Stimulated activated CD8-positive, alpha-beta memory T cell treated with anti-CD3 and anti-CD28 coated beads, Interleukin-15, amount 100 ng/mL, for 4 hours (primary cell): ENCODE data around the gene CCDC73.
"Not testable (repeated sequence)": the region's sequence is repeated elsewhere in the genome, so short reads cannot be mapped to it uniquely, and the experiment has no call there.

Experiments
- DNase-seq, 2 donors: peaks; one replicate each; pipeline ENCODE4 v3.0.0-alpha.2; 2020; ENCODE audit warnings: low read depth in 2 of 2

Gene CCDC73

GRCh38 chr11:32705309-32706033 lies 89.0 kb downstream of the CCDC73 start:
- DNase-seq: no peak

GRCh38 chr11:32704775-32705174 lies 89.7 kb downstream of the CCDC73 start:
- DNase-seq: no peak

- DNase-seq: no peak
These were observed 90.2 kb downstream of the CCDC73 start for GRCh38 chr11:32704261-32704660.

- no peak for DNase-seq
These were observed 92.8 kb downstream of the CCDC73 start for GRCh38 chr11:32701616-32702015.

GRCh38 chr11:32698579-32698978 lies 95.9 kb downstream of the CCDC73 start:
- DNase-seq: no peak

GRCh38 chr11:32671051-32671450 lies 123.4 kb downstream of the CCDC73 start:
- no peak for DNase-seq

- DNase-seq: no peak
These were observed 134.8 kb downstream of the CCDC73 start for GRCh38 chr11:32659672-32660071.

- no peak for DNase-seq
These were observed 135.6 kb downstream of the CCDC73 start for GRCh38 chr11:32658639-32659406.

- no peak for DNase-seq
These were observed 150.9 kb downstream of the CCDC73 start for GRCh38 chr11:32643526-32643925.

- no peak for DNase-seq
These were observed 153.1 kb downstream of the CCDC73 start for GRCh38 chr11:32641361-32641760.

- DNase-seq: no peak
These were observed 158.6 kb downstream of the CCDC73 start for GRCh38 chr11:32635819-32636218.

- no peak for DNase-seq
These were observed 163.6 kb downstream of the CCDC73 start for GRCh38 chr11:32630844-32631243.

GRCh38 chr11:32616903-32617302 lies 177.6 kb downstream of the CCDC73 start:
- DNase-seq: no peak

GRCh38 chr11:32615422-32615821 lies 179.0 kb downstream of the CCDC73 start:
- no peak for DNase-seq

- DNase-seq: no peak
These were observed 180.8 kb downstream of the CCDC73 start for GRCh38 chr11:32613500-32614151.

GRCh38 chr11:32610797-32611352 lies 183.6 kb downstream of the CCDC73 start:
- DNase-seq: no peak

GRCh38 chr11:32608826-32609225 lies 185.6 kb downstream of the CCDC73 start:
- not testable (repeated sequence) for DNase-seq

GRCh38 chr11:32606220-32606619 lies 188.2 kb downstream of the CCDC73 start:
- DNase-seq: no peak

- no peak for DNase-seq
These were observed 191.6 kb downstream of the CCDC73 start for GRCh38 chr11:32602657-32603415.

- DNase-seq: no peak
These were observed 196.5 kb downstream of the CCDC73 start for GRCh38 chr11:32597921-32598320.

- DNase-seq: not testable (repeated sequence)
These were observed 198.3 kb downstream of the CCDC73 start for GRCh38 chr11:32596114-32596513.

- DNase-seq: no peak
These were observed 200.2 kb downstream of the CCDC73 start for GRCh38 chr11:32594272-32594671.
